SK-N-SH (cell line): ENCODE results near the gene MYO1B.

Experiments
- CTCF ChIP-seq: fragments of 200-600 bp; sonication (generic); IDR thresholded peaks from 2 replicates; pipeline ENCODE4 v1.6.1; 2017; ENCODE audit warnings: antibody characterized with exemption, mild to moderate bottlenecking, moderate library complexity
- MAX ChIP-seq: IDR thresholded peaks from 2 replicates; pipeline ENCODE4 v1.4.0; 2012; ENCODE audit warnings: low read depth
- POLR2AphosphoS5 ChIP-seq: IDR thresholded peaks from 2 replicates; pipeline ENCODE4 v1.6.1; 2012; ENCODE audit warnings: low read depth, low read length
- TAF1 ChIP-seq: IDR thresholded peaks from 2 replicates; pipeline ENCODE4 v1.6.1; 2012; ENCODE audit warnings: low read depth, mild to moderate bottlenecking, low read length, moderate library complexity, borderline replicate concordance
- YY1 ChIP-seq: IDR thresholded peaks from 2 replicates; pipeline ENCODE4 v1.4.0; 2012; ENCODE audit warnings: low read depth, mild to moderate bottlenecking

DNA sequence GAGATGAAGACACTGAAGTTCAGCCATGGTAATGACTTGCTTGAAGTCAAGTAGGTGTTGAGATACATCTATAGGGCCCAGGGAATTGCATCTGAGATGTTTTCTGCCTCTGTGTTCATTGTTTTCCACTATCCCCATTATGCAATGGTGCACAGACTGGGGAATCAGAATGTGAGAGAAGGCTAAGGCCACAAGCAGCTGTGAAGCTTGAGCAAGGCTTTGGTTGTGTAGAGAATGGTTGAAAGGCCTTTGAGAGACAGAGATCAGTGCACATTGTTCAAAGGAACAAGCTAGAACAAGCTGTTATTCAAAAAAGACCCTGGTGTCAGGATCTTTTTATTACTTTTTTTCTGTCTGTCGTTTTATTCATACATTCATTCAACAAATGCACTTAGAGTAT is 82.3 kb downstream of the MYO1B start:
- TF ChIP-seq TAF1 (no peak), CTCF (no peak), POLR2AphosphoS5 (no peak), YY1 (no peak), MAX (no peak)
